Muscle of leg (tissue), 11 donors: ENCODE data around the gene DOCK3. TPM values are rescaled to one million over a fixed set of nuclear protein-coding genes. Genes with fewer than 3 reads are reported as not detected.
"Not testable (repeated sequence)": the region's sequence is repeated elsewhere in the genome, so short reads cannot be mapped to it uniquely, and the experiment has no call there.

Experiments
- DNase-seq: peaks from one replicate; pipeline ENCODE4 v3.0.0; 2013
- H3K27ac ChIP-seq: one replicate; pipeline ENCODE4 v1.5.1; 2013; ENCODE audit warnings: mild to moderate bottlenecking, low read length, control low read depth
- H3K27me3 ChIP-seq: one replicate; pipeline ENCODE4 v1.6.1; 2013; ENCODE audit warnings: low read length; ENCODE audit not compliant: control insufficient read depth, insufficient read depth
- H3K36me3 ChIP-seq: one replicate; pipeline ENCODE4 v1.6.1; 2013; ENCODE audit warnings: low read length; ENCODE audit not compliant: control insufficient read depth, insufficient read depth
- H3K4me1 ChIP-seq: one replicate; pipeline ENCODE4 v1.6.1; 2013; ENCODE audit warnings: low read length; ENCODE audit not compliant: control insufficient read depth, insufficient read depth
- H3K4me3 ChIP-seq: one replicate; pipeline ENCODE4 v1.5.1; 2013; ENCODE audit warnings: low read length, control low read depth
- H3K9me3 ChIP-seq: replicated peaks from 2 replicates; pipeline ENCODE4 v1.6.1; 2013; ENCODE audit warnings: low read depth, low read length; ENCODE audit not compliant: control insufficient read depth
- WGBS: methylation state at CpG from one replicate; pipeline ENCODE4 v1.1.5; 2013; ENCODE audit warnings: missing lambda C conversion rate; ENCODE audit not compliant: insufficient coverage; 5-methylcytosine and 5-hydroxymethylcytosine counted together
- polyA plus RNA-seq, 8 donors: library from polyadenylated mRNA; unstranded; fragments of 120-200 nt; gene quantifications; one replicate each; pipeline versions ENCODE4 v1.2.1 to v1.2.3, GENCODE V29; 2013; ENCODE audit warnings: inconsistent platforms in 1 of 8, low replicate concordance in 1 of 8; ENCODE audit not compliant: insufficient read length in 8 of 8, insufficient read depth in 1 of 8
- total RNA-seq: library from RNA; stranded (reverse); fragments of 120-200 nt; gene quantifications from one replicate; pipeline ENCODE4 v1.2.4, GENCODE V29; 2013

DOCK3 gene
- total and polyA plus RNA-seq, 9 donors, result 0.08 to 0.48 (median 0.17) TPM

- no peaks in the 10 kb centered on the region for H3K9me3 ChIP-seq
- no peaks in the 10 kb centered on the region for H3K4me1 ChIP-seq
- DNase-seq, result no peak
- H3K27ac ChIP-seq, result no peak overlapping the region
- 43% methylated on average over 1 of the region's 3 CpGs for WGBS
- no peak overlapping the region for H3K4me3 ChIP-seq
- H3K27me3 ChIP-seq, result no peaks in the 10 kb centered on the region
- H3K36me3 ChIP-seq, result no peaks in the 10 kb centered on the region
Measured at GRCh38 chr3:50816894-50817293, 142.2 kb downstream of the DOCK3 start.

- no peaks in the 10 kb centered on the region for H3K4me1 ChIP-seq
- no peak overlapping the region for H3K4me3 ChIP-seq
- DNase-seq, result no peak
- no CpG with 5 or more reads among the region's 3 CpGs for WGBS
- no peaks in the 10 kb centered on the region for H3K9me3 ChIP-seq
- no peaks in the 10 kb centered on the region for H3K36me3 ChIP-seq
- H3K27ac ChIP-seq, result no peak overlapping the region
- H3K27me3 ChIP-seq, result no peaks in the 10 kb centered on the region
Measured at GRCh38 chr3:50817756-50818529, 143.2 kb downstream of the DOCK3 start.

- Histone ChIP-seq H3K4me3 (no peak overlapping the region), H3K4me1 (no peaks in the 10 kb centered on the region), H3K36me3 (no peaks in the 10 kb centered on the region), H3K27me3 (no peaks in the 10 kb centered on the region), H3K9me3 (no peaks in the 10 kb centered on the region), H3K27ac (no peak overlapping the region)
- no CpG with 5 or more reads among the region's 5 CpGs for WGBS
- DNase-seq, result no peak
Measured at GRCh38 chr3:50819882-50820281, 145.2 kb downstream of the DOCK3 start.

- no peaks in the 10 kb centered on the region for H3K27me3 ChIP-seq
- H3K27ac ChIP-seq, result no peak overlapping the region
- H3K4me3 ChIP-seq, result no peak overlapping the region
- H3K4me1 ChIP-seq, result no peaks in the 10 kb centered on the region
- WGBS, result no CpG with 5 or more reads among the region's 1 CpG
- no peaks in the 10 kb centered on the region for H3K9me3 ChIP-seq
- H3K36me3 ChIP-seq, result no peaks in the 10 kb centered on the region
- no peak for DNase-seq
Measured at GRCh38 chr3:50825841-50826240, 151.1 kb downstream of the DOCK3 start.

GRCh38 chr3:50830451-50830850 lies 155.7 kb downstream of the DOCK3 start:
- Histone ChIP-seq H3K9me3 (no peaks in the 10 kb centered on the region), H3K4me3 (no peak overlapping the region), H3K4me1 (no peaks in the 10 kb centered on the region), H3K36me3 (no peaks in the 10 kb centered on the region), H3K27ac (no peak overlapping the region), H3K27me3 (no peaks in the 10 kb centered on the region)
- WGBS, result 100% methylated on average over 1 of the region's 3 CpGs
- DNase-seq, result no peak

- WGBS, result no CpG with 5 or more reads among the region's 2 CpGs
- not testable (repeated sequence) for H3K4me1 ChIP-seq
Measured at GRCh38 chr3:50831009-50831408, 156.3 kb downstream of the DOCK3 start.

GRCh38 chr3:50840983-50841489 lies 166.3 kb downstream of the DOCK3 start:
- WGBS, result no CpG with 5 or more reads among the region's 1 CpG
- Histone ChIP-seq H3K36me3 (no peaks in the 10 kb centered on the region), H3K4me1 (no peaks in the 10 kb centered on the region), H3K27ac (no peak overlapping the region), H3K4me3 (no peak overlapping the region), H3K27me3 (no peaks in the 10 kb centered on the region), H3K9me3 (no peaks in the 10 kb centered on the region)
- DNase-seq, result no peak

More at GRCh38 chr3:50831009-50831408, 156.3 kb downstream of the DOCK3 start:
- not testable (repeated sequence) for H3K27me3 ChIP-seq, DNase-seq, H3K9me3 ChIP-seq, H3K27ac ChIP-seq, H3K4me3 ChIP-seq, H3K36me3 ChIP-seq

- Histone ChIP-seq H3K4me3 (no peak overlapping the region), H3K36me3 (no peaks in the 10 kb centered on the region), H3K9me3 (peaks cover 2% of the 10 kb centered on the region), H3K27ac (no peak overlapping the region), H3K4me1 (no peaks in the 10 kb centered on the region), H3K27me3 (no peaks in the 10 kb centered on the region)
- DNase-seq, result no peak
- WGBS, result 100% methylated on average over 2 of the region's 5 CpGs
Measured at GRCh38 chr3:50848308-50848707, 173.6 kb downstream of the DOCK3 start.

- Histone ChIP-seq H3K9me3 (peaks cover 2% of the 10 kb centered on the region), H3K4me3 (no peak overlapping the region), H3K36me3 (no peaks in the 10 kb centered on the region), H3K27me3 (no peaks in the 10 kb centered on the region), H3K4me1 (no peaks in the 10 kb centered on the region), H3K27ac (no peak overlapping the region)
- DNase-seq, result no peak
- WGBS, result 87% methylated on average over 3 of the region's 3 CpGs
Measured at GRCh38 chr3:50850639-50851511, 176.1 kb downstream of the DOCK3 start.

- H3K9me3 ChIP-seq, result no peaks in the 10 kb centered on the region
- DNase-seq, result no peak
- no peak overlapping the region for H3K4me3 ChIP-seq
- no peaks in the 10 kb centered on the region for H3K4me1 ChIP-seq
- H3K27me3 ChIP-seq, result no peaks in the 10 kb centered on the region
- no CpG with 5 or more reads among the region's 4 CpGs for WGBS
- H3K27ac ChIP-seq, result no peak overlapping the region
- H3K36me3 ChIP-seq, result no peaks in the 10 kb centered on the region
Measured at GRCh38 chr3:50853936-50854335, 179.2 kb downstream of the DOCK3 start.
